Mesenchymal stem cell (in vitro differentiated cells and primary cell): ENCODE results near the gene SCARF2.

Experiments used
- DNase-seq: peaks from one replicate; pipeline ENCODE4 v3.0.0-alpha.2; 2013
- H2AFZ ChIP-seq: one replicate; pipeline ENCODE4 v1.6.1; 2013; ENCODE audit warnings: low read depth, mild to moderate bottlenecking, control low read depth, inconsistent platforms, low read length, moderate library complexity
- H2AK5ac ChIP-seq: 2 replicates; pipeline ENCODE4 v1.6.1; 2013; ENCODE audit warnings: low read length, moderate library complexity, mild to moderate bottlenecking, inconsistent platforms; ENCODE audit not compliant: severe bottlenecking
- H2BK120ac ChIP-seq: one replicate; pipeline ENCODE4 v1.6.1; 2013; ENCODE audit warnings: low read depth, mild to moderate bottlenecking, inconsistent platforms, low read length, moderate library complexity
- H2BK12ac ChIP-seq, 2 experiments: one replicate each; pipeline ENCODE4 v1.6.1; 2013; ENCODE audit warnings: inconsistent platforms in 2 of 2, low read length in 2 of 2, mild to moderate bottlenecking in 2 of 2, moderate library complexity in 2 of 2, control low read depth in 1 of 2
- H2BK15ac ChIP-seq: one replicate; pipeline ENCODE4 v1.6.1; 2013; ENCODE audit warnings: mild to moderate bottlenecking, low read depth, inconsistent platforms; ENCODE audit not compliant: poor library complexity, severe bottlenecking
- H2BK5ac ChIP-seq: 2 replicates; pipeline ENCODE4 v1.6.1; 2013; ENCODE audit warnings: low read depth, mild to moderate bottlenecking, low read length, control low read depth, inconsistent platforms; ENCODE audit not compliant: poor library complexity, severe bottlenecking
- H3K14ac ChIP-seq, 2 experiments: one replicate each; pipeline ENCODE4 v1.6.1; 2013; ENCODE audit warnings: inconsistent platforms in 2 of 2, low read length in 2 of 2, control low read depth in 1 of 2, mild to moderate bottlenecking in 1 of 2, moderate library complexity in 1 of 2
- H3K18ac ChIP-seq, 2 experiments: one replicate each; pipeline ENCODE4 v1.6.1; 2013; ENCODE audit warnings: inconsistent platforms in 2 of 2, low read length in 2 of 2, control low read depth in 1 of 2, low read depth in 1 of 2, mild to moderate bottlenecking in 1 of 2
- H3K23ac ChIP-seq, 2 experiments: one replicate each; pipeline ENCODE4 v1.6.1; 2013; ENCODE audit warnings: inconsistent platforms in 2 of 2, low read length in 2 of 2, mild to moderate bottlenecking in 2 of 2, moderate library complexity in 2 of 2, control low read depth in 1 of 2
- H3K27ac ChIP-seq: 2 replicates; pipeline ENCODE4 v1.5.1; 2013; ENCODE audit warnings: mild to moderate bottlenecking, moderate library complexity, low read length, control low read depth, inconsistent platforms; ENCODE audit not compliant: poor library complexity, severe bottlenecking
- H3K27me3 ChIP-seq, 2 experiments: 2 replicates each; pipeline versions ENCODE4 v1.6.1 to v1.7.0; 2013; ENCODE audit warnings: low read length in 2 of 2, mild to moderate bottlenecking in 2 of 2, moderate library complexity in 2 of 2, control low read depth in 1 of 2, inconsistent platforms in 1 of 2; ENCODE audit not compliant: control insufficient read depth in 1 of 2, insufficient read depth in 1 of 2
- H3K36me3 ChIP-seq, 2 experiments: 2 replicates each; pipeline versions ENCODE4 v1.6.1 to v1.7.0; 2013; ENCODE audit warnings: low read length in 2 of 2, control low read depth in 1 of 2, inconsistent platforms in 1 of 2, low read depth in 1 of 2, mild to moderate bottlenecking in 1 of 2; ENCODE audit not compliant: insufficient read depth in 2 of 2, control insufficient read depth in 1 of 2
- H3K4ac ChIP-seq, 2 experiments: one replicate each; pipeline ENCODE4 v1.6.1; 2013; ENCODE audit warnings: inconsistent platforms in 2 of 2, low read length in 2 of 2, mild to moderate bottlenecking in 2 of 2, moderate library complexity in 2 of 2, control low read depth in 1 of 2, low read depth in 1 of 2
- H3K4me1 ChIP-seq: 2 replicates; pipeline ENCODE4 v1.6.1; 2013; ENCODE audit warnings: low read depth, low read length, control low read depth; ENCODE audit not compliant: control insufficient read depth, insufficient read depth
- H3K4me2 ChIP-seq: 2 replicates; pipeline ENCODE4 v1.6.1; 2013; ENCODE audit warnings: low read length, mild to moderate bottlenecking, inconsistent platforms; ENCODE audit not compliant: poor library complexity, severe bottlenecking
- H3K4me3 ChIP-seq, 2 experiments: 2 replicates each; pipeline versions ENCODE4 v1.5.1 to v1.7.0; 2013; ENCODE audit warnings: low read length in 2 of 2, mild to moderate bottlenecking in 2 of 2, control low read depth in 1 of 2, low read depth in 1 of 2; ENCODE audit not compliant: insufficient read depth in 1 of 2
- H3K79me1 ChIP-seq: replicated peaks from 2 replicates; pipeline ENCODE4 v1.6.1; 2013; ENCODE audit warnings: mild to moderate bottlenecking, control low read depth, low read length, inconsistent platforms; ENCODE audit not compliant: poor library complexity, severe bottlenecking
- H3K9ac ChIP-seq: 2 replicates; pipeline ENCODE4 v1.7.0; 2013; ENCODE audit warnings: mild to moderate bottlenecking, low read length, moderate library complexity
- H3K9me3 ChIP-seq: 2 replicates; pipeline ENCODE4 v1.7.0; 2013; ENCODE audit warnings: mild to moderate bottlenecking, low read length; ENCODE audit not compliant: control insufficient read depth
- H4K8ac ChIP-seq: one replicate; pipeline ENCODE4 v1.6.1; 2013; ENCODE audit warnings: inconsistent platforms, mild to moderate bottlenecking, low read length, moderate library complexity
- H4K91ac ChIP-seq: one replicate; pipeline ENCODE4 v1.6.1; 2013; ENCODE audit warnings: mild to moderate bottlenecking, low read length, inconsistent platforms
- WGBS: methylation state at CpG from one replicate; pipeline ENCODE4 v1.1.7; 2013; ENCODE audit warnings: mixed read lengths; 5-methylcytosine and 5-hydroxymethylcytosine counted together

SCARF2 gene

DNA sequence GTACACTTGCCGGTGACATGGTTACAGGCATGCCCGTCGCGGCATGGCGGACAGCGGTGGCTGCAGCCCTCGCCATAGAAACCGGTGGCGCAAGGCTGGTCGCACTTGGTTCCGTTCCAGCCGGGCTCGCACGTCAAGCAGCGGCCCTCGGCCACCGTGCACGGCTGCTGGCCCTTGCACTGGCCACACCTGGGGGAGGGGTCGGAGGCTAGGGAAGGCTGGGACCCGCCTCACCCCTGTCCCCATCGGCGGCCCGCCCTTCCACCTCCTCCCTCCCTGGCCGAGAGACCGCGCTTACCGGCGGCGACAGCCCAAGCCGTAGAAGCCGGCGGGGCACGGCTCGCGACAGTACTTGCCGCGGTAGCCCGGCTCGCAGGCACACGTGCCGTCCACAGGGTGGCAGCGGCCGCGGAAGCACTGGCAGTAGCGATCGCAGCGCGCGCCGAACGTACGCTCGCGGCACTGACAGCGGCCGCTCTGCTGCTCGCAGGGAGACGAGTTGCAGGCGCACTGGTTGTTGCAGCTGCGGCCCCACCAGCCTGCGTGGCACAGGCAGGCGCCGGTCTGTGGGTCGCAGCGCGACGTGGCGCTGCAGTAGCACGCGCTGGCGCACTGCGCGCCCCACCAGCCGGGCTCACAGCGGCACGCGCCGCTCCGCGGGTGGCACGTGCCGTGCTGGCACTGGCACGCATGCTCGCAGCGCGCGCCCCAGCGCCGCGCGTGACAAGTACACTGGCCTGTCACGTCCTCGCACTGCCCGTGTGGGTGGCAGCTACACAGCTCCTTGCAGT lies 6.7 kb downstream of the SCARF2 start:
- no peak overlapping the region for H2BK5ac ChIP-seq
- WGBS: 30% methylated on average over 85 of the region's 94 CpGs

DNA sequence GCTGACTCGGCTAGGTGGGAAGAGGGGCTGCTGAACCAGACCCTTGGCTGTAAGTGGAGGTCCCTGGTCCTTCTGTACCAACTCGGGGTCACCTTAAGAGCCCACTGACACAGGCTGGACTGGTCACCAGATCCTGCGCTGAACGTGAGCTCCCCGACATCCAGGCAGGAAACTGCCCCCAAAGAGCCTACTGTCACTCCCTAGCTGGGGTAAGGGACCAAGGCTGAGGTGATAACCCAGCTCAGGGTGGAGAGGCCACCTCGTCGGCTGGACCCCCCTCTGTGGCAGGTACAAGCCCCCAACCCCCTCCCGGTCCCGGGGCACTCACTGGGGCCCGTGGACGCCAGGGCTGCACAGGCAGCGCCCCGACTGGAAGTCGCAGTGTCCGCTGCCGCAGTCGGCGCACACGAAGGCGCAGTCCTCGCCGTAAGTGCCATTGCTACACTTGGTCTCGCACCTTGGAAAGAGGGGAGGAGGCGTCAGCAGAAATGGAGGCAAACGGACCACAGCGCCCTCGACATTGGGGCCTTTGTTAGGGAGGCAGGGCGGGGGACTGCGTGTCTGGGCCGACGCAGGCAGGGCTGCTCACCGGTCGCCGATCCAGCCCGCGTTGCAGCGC lies 7.4 kb downstream of the SCARF2 start:
- Histone ChIP-seq H3K4me2 (no peak overlapping the region), H3K79me1 (peaks cover 37% of the 10 kb centered on the region), H2BK15ac (no peak overlapping the region), H2BK12ac (no peak overlapping the region), H3K36me3 (peaks cover 18 to 70% of the 10 kb centered on the region in 2 experiments), H4K8ac (no peak overlapping the region), H2BK5ac (no peak overlapping the region), H2AK5ac (no peak overlapping the region), H3K27me3 (no peaks in the 10 kb centered on the region), H3K4ac (peak overlapping the region in 1 of 2 experiments; percentile 64), H3K18ac (no peak overlapping the region), H3K14ac (peak overlapping the region in 1 of 2 experiments; percentile 23), H4K91ac (peak overlapping the region; percentile 70), H3K9me3 (no peaks in the 10 kb centered on the region), H3K9ac (no peak overlapping the region), H3K4me1 (peaks cover 19% of the 10 kb centered on the region), H2AFZ (no peak overlapping the region), H3K4me3 (no peak overlapping the region), H3K23ac (peak overlapping the region in 1 of 2 experiments; percentile 66), H2BK120ac (no peak overlapping the region), H3K27ac (no peak overlapping the region)
- DNase-seq: no peak
- 86% methylated on average over 37 of the region's 37 CpGs for WGBS

More for the DNA sequence above, 6.7 kb downstream of the SCARF2 start:
- H2AFZ ChIP-seq: peak overlapping the region; percentile 16
- no peaks in the 10 kb centered on the region for H3K9me3 ChIP-seq
- H3K27me3 ChIP-seq: no peaks in the 10 kb centered on the region
- no peak overlapping the region for H3K27ac ChIP-seq
- H2BK120ac ChIP-seq: no peak overlapping the region
- H4K91ac ChIP-seq: peak overlapping the region; percentile 70
- peak overlapping the region in 1 of 2 experiments; percentile 45 for H3K18ac ChIP-seq
- H3K4me2 ChIP-seq: peak overlapping the region; percentile 87
- peak; percentile 69 for DNase-seq
- H4K8ac ChIP-seq: peak overlapping the region; percentile 27
- peaks cover 26% of the 10 kb centered on the region for H3K4me1 ChIP-seq
- no peak overlapping the region for H3K9ac ChIP-seq
- no peak overlapping the region for H2AK5ac ChIP-seq
- H3K36me3 ChIP-seq: peaks cover 18 to 63% of the 10 kb centered on the region in 2 experiments
- H2BK12ac ChIP-seq: peak overlapping the region in 1 of 2 experiments; percentile 48
- H3K14ac ChIP-seq: peak overlapping the region in 1 of 2 experiments; percentile 23
- H3K4ac ChIP-seq: peak overlapping the region; percentile 43 to 64
- H3K23ac ChIP-seq: peak overlapping the region in 1 of 2 experiments; percentile 66
- H2BK15ac ChIP-seq: no peak overlapping the region
- H3K4me3 ChIP-seq: peak overlapping the region in 1 of 2 experiments; percentile 45
- peaks cover 42% of the 10 kb centered on the region for H3K79me1 ChIP-seq

DNA sequence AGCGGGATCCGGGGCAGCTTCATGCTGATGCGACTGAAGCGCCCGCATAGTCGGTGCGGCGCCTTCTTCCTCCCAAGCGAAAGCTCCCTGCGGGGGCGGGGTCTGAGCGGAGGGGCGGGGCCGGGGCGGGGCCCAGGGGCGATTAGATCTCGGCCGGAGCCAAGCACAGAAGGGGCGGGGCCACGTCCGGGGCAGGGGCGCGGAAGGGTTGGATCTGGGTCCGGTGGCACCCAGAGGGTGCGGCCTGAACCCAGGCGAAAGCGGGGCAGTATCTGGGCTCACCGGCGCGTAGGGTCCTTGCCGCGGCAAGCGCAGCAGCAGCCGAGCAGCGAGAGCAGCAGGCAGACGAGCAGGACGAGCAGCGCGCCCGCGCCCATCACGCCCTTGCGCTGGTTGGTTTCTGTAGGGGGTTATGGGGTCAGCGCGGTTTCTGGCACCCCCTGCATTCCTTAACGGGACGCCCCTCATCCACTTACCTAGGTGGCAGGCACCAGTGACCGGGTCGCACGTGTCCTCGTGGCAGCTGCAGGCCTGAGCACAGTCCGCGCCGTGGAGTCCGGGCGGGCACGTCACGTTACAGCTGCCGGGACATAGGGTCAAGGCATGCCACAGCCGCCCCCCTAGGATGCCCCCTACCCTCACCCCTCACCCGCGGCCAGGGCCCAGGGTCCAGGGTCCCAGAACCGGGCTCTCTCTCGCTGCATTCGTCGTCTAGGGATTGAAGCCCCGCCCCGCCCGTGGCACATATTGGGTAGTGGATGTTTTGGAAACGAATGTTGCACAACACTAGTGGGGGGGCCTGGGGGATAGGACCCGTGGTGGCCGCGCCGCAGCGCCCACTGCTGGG lies 8.1 kb downstream of the SCARF2 start:
- Histone ChIP-seq H3K79me1 (peaks cover 34% of the 10 kb centered on the region), H3K4me1 (peaks cover 21% of the 10 kb centered on the region), H2BK120ac (no peak overlapping the region), H3K9me3 (no peaks in the 10 kb centered on the region), H3K4me2 (no peak overlapping the region), H3K36me3 (peaks cover 22 to 78% of the 10 kb centered on the region in 2 experiments), H3K9ac (no peak overlapping the region), H3K27ac (no peak overlapping the region), H3K18ac (no peak overlapping the region), H4K8ac (no peak overlapping the region), H2BK12ac (no peak overlapping the region), H3K4ac (no peak overlapping the region), H2BK5ac (no peak overlapping the region), H4K91ac (no peak overlapping the region), H3K23ac (no peak overlapping the region), H2AFZ (no peak overlapping the region), H3K14ac (no peak overlapping the region), H2AK5ac (no peak overlapping the region), H3K4me3 (no peak overlapping the region), H3K27me3 (no peaks in the 10 kb centered on the region), H2BK15ac (no peak overlapping the region)
- no peak for DNase-seq
- WGBS: 81% methylated on average over 69 of the region's 75 CpGs
